Activated B cell treated with CpG ODN at 0.5 μM for 24 hours (primary cell): ENCODE data around the gene METTL27. TPM values are rescaled to one million over a fixed set of nuclear protein-coding genes. Genes with fewer than 3 reads are reported as not detected.

Source experiments
- ATAC-seq: fragments of 200-7000 bp; cut with Tn5 transposase; one replicate; pipeline ENCODE4 v1.10.0; 2021; ENCODE audit warnings: low read depth, mild to moderate bottlenecking, moderate library complexity
- CTCF ChIA-PET: fragments of 350-600 bp; sonication (Branson Sonifier 250); formaldehyde crosslinking; loops from one replicate; lab custom pipeline; 2021; ENCODE audit warnings: antibody characterized with exemption; lab: Charles Lee
- POLR2A ChIA-PET: fragments of 350-600 bp; sonication (Branson Sonifier 250); formaldehyde crosslinking; loops from one replicate; lab custom pipeline; 2021; ENCODE audit warnings: antibody characterized with exemption; lab: Charles Lee
- DNase-seq: peaks from one replicate; pipeline ENCODE4 v3.0.0; 2022
- H3K27ac Mint-ChIP-seq: one replicate; pipeline ENCODE4 v1.8.0; 2020; ENCODE audit warnings: mixed read lengths
- H3K27me3 Mint-ChIP-seq: one replicate; pipeline ENCODE4 v1.8.0; 2021; ENCODE audit warnings: mixed read lengths
- H3K36me3 Mint-ChIP-seq: one replicate; pipeline ENCODE4 v1.8.0; 2021; ENCODE audit warnings: low read depth, mixed read lengths
- H3K4me1 Mint-ChIP-seq: one replicate; pipeline ENCODE4 v1.8.0; 2021; ENCODE audit warnings: mixed read lengths
- H3K4me3 Mint-ChIP-seq: one replicate; pipeline ENCODE4 v1.8.0; 2020; ENCODE audit warnings: mild to moderate bottlenecking, mixed read lengths
- H3K9me3 Mint-ChIP-seq: one replicate; pipeline ENCODE4 v1.8.0; 2020; ENCODE audit warnings: mixed read lengths
- intact Hi-C: fragments of 100-400 bp; cut with micrococcal nuclease; formaldehyde crosslinking; loops from one replicate; pipeline ENCODE4 v1.15.1; 2024
- total RNA-seq: library from RNA; stranded (reverse); gene quantifications from 2 replicates; pipeline ENCODE4 v1.2.3, GENCODE V29; 2022
- TF ChIP-seq, protein P1 (sequence below): fragments of 200-600 bp; IDR thresholded peaks from one replicate; pipeline ENCODE4 v1.8.0; 2022; ENCODE audit warnings: antibody characterized with exemption, mild to moderate bottlenecking

The METTL27 gene
- total RNA-seq, 1 donor from 2014 or later: 1.7 TPM

DNA sequence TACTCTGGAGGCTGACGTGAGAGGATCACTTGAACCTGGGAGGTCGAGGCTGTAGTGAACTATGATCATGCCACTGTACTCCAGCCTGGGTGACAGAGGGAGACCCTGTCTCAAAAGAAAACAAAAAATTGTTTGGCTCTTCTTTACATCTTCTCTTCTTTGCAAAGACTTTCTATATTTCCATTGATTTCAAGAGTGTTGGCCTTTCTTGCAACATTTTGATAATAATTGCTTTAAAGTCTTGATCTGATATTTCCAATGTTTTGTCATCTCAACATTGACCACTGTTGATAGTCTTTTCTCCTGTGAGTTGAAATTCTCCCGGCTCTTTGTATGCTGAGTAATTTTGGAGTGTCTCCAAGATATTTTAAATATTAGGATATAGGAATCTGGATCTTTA lies 29.3 kb downstream of the METTL27 start:
- ChIA-PET POLR2A (no interaction called here), CTCF (no interaction called here)
- intact Hi-C loops: loop anchor here (5.0 kb wide), 1 partner anchor 214 kb away; the partner anchor contains the start of gene ELN

DNA sequence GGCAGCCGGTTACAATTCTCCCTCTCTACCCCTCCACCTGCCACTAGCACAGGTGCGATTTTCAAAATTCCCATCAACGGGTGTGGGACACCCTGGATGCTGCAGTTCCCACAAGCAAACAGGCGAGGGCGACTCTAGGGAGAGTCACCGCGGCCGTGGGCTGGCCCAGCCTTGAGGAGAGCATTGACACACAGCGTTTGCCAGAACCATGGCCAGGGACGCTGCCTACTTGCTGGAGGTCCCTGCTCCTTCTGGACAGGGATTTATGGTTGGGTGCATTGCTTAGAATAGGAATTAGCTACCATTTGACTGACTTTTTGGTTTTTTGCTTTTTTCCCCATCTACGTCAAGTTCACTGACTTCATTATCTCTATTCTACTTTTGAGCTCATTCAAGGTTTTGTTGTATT lies 30.6 kb downstream of the METTL27 start:
- Mint-ChIP-seq H3K9me3 (peaks cover 4% of the 10 kb centered on the region), H3K27me3 (peaks cover 18% of the 10 kb centered on the region), H3K4me3 (no peak overlapping the region), H3K27ac (no peak overlapping the region), H3K36me3 (peaks cover 3% of the 10 kb centered on the region), H3K4me1 (no peaks in the 10 kb centered on the region)
- intact Hi-C loops: loop anchor here (1.0 to 5.0 kb wide), 2 partner anchors 44 to 216 kb away; partner anchors contain the start of gene ELN
- ATAC-seq (peak; percentile 77), DNase-seq (no peak)
- CTCF ChIA-PET: interaction anchor here (1.8 kb wide), 1 partner anchor 43 kb away, joined by 13 read pairs; no protein-coding TSS in a partner anchor
- TF ChIP-seq, protein P1, sequence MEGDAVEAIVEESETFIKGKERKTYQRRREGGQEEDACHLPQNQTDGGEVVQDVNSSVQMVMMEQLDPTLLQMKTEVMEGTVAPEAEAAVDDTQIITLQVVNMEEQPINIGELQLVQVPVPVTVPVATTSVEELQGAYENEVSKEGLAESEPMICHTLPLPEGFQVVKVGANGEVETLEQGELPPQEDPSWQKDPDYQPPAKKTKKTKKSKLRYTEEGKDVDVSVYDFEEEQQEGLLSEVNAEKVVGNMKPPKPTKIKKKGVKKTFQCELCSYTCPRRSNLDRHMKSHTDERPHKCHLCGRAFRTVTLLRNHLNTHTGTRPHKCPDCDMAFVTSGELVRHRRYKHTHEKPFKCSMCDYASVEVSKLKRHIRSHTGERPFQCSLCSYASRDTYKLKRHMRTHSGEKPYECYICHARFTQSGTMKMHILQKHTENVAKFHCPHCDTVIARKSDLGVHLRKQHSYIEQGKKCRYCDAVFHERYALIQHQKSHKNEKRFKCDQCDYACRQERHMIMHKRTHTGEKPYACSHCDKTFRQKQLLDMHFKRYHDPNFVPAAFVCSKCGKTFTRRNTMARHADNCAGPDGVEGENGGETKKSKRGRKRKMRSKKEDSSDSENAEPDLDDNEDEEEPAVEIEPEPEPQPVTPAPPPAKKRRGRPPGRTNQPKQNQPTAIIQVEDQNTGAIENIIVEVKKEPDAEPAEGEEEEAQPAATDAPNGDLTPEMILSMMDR: no peak
- POLR2A ChIA-PET: no interaction called here

More for the DNA sequence above, 29.3 kb downstream of the METTL27 start:
- Mint-ChIP-seq H3K36me3 (peaks cover 3% of the 10 kb centered on the region), H3K4me1 (no peaks in the 10 kb centered on the region), H3K27me3 (peaks cover 18% of the 10 kb centered on the region), H3K27ac (no peak overlapping the region), H3K9me3 (peaks cover 4% of the 10 kb centered on the region), H3K4me3 (no peak overlapping the region)
- TF ChIP-seq, protein P1: no peak
- no peak for ATAC-seq
- no peak for DNase-seq

DNA sequence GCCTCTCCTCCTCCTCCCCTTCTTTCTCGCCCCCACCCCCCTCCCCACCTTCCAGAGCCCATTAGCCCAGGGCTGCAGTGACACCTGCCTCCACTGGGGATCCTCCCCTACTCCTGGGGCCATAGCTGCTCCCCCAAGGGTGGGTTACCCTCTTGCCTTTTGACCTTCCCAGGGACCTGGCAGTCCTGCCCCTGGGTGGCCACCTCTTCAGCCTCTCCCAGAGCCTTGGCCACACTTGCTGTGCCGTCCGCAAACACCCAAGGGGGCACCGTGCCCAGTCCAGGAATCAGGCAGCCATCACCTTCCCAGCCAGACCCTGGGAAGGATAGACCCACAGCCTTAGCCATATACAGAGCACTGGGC lies 31.3 kb downstream of the METTL27 start:
- ATAC-seq: no peak
- ChIA-PET CTCF (interaction anchor here (1.8 kb wide), 1 partner anchor 44 kb away, joined by 13 read pairs; no protein-coding TSS in a partner anchor), POLR2A (no interaction called here)
- no peak for DNase-seq
- Mint-ChIP-seq H3K4me3 (no peak overlapping the region), H3K27me3 (peaks cover 18% of the 10 kb centered on the region), H3K9me3 (peaks cover 4% of the 10 kb centered on the region), H3K4me1 (no peaks in the 10 kb centered on the region), H3K27ac (no peak overlapping the region), H3K36me3 (peaks cover 3% of the 10 kb centered on the region)
- intact Hi-C loops: loop anchor here (1.0 to 5.0 kb wide), 2 partner anchors 44 to 216 kb away; partner anchors contain the start of gene ELN
- TF ChIP-seq, protein P1: no peak

DNA sequence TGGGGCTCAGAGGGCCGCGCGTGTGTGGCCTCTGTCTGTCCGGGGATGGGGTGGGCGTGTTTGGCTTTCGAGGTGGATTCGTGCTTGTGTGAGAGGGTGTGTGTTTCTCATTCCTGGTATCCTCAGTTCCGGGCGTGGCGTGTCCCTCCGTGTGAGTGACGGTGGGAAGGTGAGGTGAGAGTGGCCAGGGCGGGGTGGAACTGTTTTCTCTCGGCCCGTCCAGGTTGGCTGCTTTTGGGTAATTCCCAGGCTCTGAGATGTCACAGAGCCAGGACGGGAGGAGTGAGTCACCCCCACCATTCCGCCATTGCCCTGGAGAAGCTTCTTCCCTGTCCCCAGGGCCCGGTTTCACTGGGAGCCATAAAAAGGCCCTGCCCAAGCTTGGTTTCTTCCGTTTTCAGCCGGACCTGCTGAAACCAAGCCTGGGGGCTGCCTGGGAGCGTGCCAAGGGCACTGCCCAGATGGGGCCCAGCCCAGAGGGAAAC lies 32.8 kb downstream of the METTL27 start:
- ChIA-PET CTCF (interaction anchor here (1.2 kb wide), 1 partner anchor 45 kb away, joined by 5 read pairs; no protein-coding TSS in a partner anchor), POLR2A (no interaction called here)
- intact Hi-C loops: no loop called here
- Mint-ChIP-seq H3K9me3 (peaks cover 4% of the 10 kb centered on the region), H3K4me3 (no peak overlapping the region), H3K4me1 (no peaks in the 10 kb centered on the region), H3K36me3 (peaks cover 3% of the 10 kb centered on the region), H3K27ac (no peak overlapping the region), H3K27me3 (peaks cover 15% of the 10 kb centered on the region)
- TF ChIP-seq, protein P1: no peak
- ATAC-seq: no peak
- DNase-seq: no peak

DNA sequence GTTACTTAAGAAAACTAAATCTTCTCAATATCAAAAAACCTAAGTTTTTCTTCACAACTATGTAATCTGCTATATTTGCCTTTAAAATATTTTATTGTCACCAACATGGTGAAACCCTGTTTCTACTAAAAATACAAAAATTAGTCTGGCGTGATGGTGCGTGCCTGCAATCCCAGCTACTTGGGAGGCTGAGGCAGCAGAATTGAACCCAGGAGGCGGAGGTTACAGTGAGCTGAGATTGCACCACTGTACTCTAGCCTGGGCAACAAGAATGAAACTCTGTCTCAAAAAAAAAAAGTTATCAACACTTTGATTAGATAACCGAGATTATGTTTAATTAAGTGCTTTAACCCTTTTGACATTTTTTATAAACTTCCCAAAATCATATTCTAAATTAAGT lies 39.9 kb downstream of the METTL27 start:
- TF ChIP-seq, protein P1: no peak
- no peak for ATAC-seq
- intact Hi-C loops: no loop called here
- no peak overlapping the region for H3K4me3 Mint-ChIP-seq
- POLR2A ChIA-PET: no interaction called here
- CTCF ChIA-PET: no interaction called here
- no peak for DNase-seq
- H3K4me1 Mint-ChIP-seq: no peaks in the 10 kb centered on the region
- no peaks in the 10 kb centered on the region for H3K9me3 Mint-ChIP-seq
- peaks cover 13% of the 10 kb centered on the region for H3K27me3 Mint-ChIP-seq
- H3K36me3 Mint-ChIP-seq: no peaks in the 10 kb centered on the region
- H3K27ac Mint-ChIP-seq: no peak overlapping the region
